HG03460 (cell line): ENCODE data around the gene AKAP13.

Experiments
- ATAC-seq: cut with Tn5 transposase; IDR thresholded peaks from one replicate; pipeline ENCODE4 v1.9.1; 2021; ENCODE audit not compliant: unreplicated experiment

Gene AKAP13

GRCh38 chr15:85592148-85592547, 211.7 kb downstream of the AKAP13 start:
- ATAC-seq, result no peak

GRCh38 chr15:85593809-85594445, 213.5 kb downstream of the AKAP13 start:
- no peak for ATAC-seq

- ATAC-seq, result no peak
Measured at GRCh38 chr15:85595804-85596536, 215.6 kb downstream of the AKAP13 start.

GRCh38 chr15:85597155-85597815, 216.9 kb downstream of the AKAP13 start:
- ATAC-seq, result no peak

DNA sequence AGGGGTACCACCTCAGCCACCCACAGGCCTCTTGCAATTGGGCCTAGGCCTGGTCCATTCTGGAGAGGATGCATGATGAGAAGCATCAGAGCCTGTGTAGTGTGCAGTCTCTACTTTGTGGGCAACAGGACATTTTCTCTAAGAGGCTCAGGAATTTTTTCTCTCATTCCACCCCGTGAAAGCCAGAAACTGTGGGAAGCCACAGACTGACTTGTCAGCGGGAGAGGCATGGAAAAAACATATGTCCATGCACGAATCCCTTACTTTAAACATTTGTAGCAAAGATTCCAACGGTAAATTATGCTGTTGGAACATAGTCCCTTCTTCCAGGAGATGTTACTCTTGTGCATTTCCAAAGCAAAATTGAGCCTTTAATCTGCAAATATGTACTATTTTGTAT, 217.8 kb downstream of the AKAP13 start:
- ATAC-seq, result no peak

DNA sequence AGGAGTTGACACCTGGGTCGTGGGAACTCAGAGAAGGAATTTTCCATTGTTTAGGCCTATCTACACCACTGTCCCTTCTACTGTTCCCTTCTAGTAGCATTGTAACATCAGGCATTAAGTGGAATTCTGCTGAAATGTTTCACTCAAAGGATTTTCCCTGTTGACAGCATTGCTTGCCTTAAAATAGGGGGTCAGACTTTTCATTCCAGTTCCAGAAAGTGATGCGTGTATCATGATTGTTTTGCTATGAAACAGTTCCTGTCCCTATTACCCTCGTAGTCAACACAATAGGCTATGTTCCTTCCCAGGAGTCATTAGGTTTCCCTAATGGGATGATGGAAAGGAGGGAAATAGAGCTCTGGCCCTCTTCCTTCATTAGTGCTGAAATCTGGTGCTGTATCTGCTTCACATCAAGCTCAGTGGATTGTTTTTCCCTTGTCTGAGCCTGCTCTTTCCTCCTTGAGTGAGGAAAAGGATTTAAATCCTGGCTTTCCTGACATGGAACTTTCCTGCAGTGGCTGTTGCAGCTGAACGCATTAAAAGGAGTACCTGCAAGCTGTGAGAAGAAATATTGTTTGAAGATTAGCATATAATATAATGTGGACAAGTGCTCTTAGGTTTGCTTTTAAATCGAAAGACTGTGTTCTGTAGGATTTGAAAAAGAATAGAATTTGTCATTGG, 218.5 kb downstream of the AKAP13 start:
- ATAC-seq, result no peak

DNA sequence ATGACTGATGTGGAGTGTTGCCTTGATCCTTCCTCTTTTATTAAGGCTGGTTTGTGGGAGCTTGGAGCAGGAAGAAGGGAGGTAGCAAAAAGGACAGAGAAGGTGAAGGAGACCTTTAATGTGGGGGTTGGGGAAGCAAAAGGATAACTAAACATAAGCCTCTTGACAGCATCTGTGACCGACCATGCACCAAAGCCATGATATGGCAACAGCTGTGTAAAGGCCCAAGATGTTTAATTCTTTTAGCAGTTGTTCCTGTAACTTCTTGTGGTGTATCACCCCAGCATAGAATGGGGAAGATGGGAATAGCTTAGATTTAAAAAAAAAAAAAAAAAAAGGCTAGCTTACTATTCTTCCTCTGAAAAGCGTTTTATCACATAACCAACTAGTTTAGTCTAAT, 219.6 kb downstream of the AKAP13 start:
- no peak for ATAC-seq

- ATAC-seq, result no peak
Measured at GRCh38 chr15:85603160-85603559, 222.8 kb downstream of the AKAP13 start.

DNA sequence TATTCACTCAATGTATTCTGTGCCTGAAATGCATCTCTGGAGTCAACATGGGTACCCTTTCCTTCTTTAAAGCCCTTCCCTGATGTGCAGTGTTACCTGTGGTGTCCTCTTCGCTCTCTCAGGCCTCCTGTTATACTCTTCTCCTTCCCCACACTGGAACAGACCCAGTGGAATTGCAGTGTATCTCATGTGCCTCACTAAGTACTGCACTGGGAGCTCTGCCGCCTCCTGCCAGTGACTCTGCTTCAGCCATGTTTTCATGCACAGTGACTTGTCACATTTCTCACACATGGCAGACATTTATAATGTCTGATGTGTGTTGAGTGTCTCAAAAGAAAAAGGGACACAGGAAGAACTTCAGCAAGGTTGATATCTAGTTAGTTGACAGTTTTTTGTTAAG, 223.3 kb downstream of the AKAP13 start:
- ATAC-seq, result no peak

DNA sequence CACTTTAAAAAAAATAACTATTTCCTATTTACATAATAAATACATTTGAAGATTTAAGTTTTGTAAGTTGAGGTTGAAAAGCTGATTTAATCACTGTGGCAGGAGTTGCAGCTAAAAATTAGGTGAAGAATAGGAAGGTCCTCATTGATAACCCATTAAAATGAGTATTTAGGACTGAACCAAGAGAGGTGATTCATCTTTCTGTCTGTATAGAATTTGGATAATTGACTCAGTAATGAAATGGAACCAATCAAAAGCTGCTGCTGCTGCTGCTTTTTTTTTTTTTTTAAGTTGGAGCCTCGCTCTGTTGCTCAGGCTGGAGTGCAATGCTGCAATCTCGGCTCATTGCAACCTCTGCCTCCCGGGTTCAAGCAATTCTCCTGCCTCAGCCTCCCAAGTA, 223.8 kb downstream of the AKAP13 start:
- ATAC-seq, result no peak

DNA sequence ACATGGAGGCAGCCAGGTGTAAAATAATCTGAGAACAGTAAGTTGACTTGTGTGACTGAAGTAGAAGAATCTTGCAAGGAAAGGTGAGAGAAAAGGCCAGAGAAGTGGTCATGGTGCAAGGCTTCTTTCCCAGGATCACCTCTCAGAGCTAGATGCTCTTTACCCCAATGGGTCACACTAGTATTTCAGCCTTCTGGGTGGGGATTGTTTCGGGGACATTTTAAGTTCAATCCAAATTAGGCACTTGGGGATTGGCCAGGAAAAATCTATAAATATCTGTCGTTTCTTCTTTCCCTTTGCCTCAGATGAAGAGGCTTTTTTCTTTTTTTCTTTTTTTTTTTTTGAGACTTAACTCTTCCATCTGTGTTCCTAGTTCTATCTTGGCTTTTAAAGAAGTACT, 226.3 kb downstream of the AKAP13 start:
- no peak for ATAC-seq

DNA sequence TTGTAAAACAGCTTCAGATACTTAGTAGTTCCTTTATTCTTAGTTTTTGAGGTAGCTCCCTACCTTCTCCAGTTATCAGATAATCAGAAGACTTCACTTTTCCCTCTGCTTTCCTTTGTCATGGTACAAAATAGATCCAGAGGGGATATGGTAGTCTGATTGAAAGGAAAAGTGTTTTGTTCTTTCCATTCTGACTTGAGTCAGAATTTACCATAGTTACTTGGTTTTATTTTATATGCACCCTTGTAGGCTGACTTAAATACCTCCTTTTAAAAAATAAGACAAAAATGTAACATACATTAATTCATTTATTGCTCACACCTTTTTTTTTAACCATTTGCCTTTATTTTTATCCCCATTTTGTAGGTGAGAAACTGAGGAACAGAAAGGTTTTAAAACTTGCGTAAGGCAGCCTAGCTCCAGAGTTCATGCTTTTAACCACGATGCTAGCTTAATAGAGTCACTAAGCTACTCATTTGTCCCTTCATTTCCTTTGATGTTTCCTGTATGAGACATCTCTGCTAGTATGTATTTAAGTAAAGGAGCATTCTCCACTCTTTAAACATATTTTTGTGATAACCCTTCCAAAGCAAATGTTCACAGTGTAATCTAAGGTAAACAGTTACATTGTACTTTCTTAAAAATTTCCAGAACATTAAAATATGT, 226.9 kb downstream of the AKAP13 start:
- ATAC-seq, result no peak

GRCh38 chr15:85607842-85608241, 227.4 kb downstream of the AKAP13 start:
- ATAC-seq, result no peak

GRCh38 chr15:85609492-85609891, 229.1 kb downstream of the AKAP13 start:
- ATAC-seq, result no peak

GRCh38 chr15:85611361-85611760, 231.0 kb downstream of the AKAP13 start:
- no peak for ATAC-seq

DNA sequence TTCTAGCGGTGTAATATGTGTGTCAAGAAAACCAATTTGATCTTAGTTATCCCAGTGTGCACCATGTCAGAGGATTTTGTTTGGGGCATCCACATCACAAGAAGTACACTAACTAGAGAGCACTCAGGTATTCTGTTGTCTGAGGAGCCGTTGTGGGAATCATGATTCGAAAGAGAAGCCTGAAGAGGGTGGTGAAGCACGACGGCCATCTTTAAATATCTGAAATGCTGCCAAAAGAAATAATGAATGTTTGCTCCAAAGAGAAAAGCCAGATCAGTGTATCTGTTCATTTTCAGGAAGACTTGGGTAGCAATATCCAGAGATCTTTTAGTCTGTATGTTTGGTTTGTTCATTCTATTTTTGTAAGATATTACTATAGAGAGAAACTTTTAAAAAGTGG, 233.7 kb downstream of the AKAP13 start:
- no peak for ATAC-seq

- peak; percentile 65 for ATAC-seq
Measured at GRCh38 chr15:85615930-85616329, 235.5 kb downstream of the AKAP13 start.

DNA sequence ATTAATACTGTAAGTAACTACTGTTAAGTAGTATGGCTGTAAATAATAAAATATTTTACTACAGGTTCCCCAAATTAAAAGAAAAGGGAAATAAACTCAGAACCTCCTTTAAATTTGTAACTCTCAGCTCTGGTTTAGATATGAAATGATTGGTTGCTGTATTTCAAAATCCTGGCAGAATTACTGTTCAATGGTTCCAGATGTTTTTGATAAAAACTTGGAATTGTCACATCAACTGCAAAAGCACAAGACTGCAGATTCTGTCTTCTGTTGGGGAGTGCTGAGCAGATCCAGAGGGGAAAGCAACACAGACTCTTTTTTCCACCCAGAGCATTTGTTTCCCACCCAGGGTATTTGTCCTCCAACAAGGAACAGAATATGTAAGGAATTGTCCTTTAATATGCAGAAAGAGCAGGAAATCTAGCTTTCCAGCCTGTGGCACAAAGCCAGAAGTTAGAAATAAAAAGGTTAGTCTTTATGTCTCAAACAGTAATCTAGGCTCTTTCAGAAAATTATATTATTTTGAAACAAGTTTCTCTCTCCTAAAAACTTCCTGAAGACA, 236.2 kb downstream of the AKAP13 start:
- ATAC-seq, result no peak

DNA sequence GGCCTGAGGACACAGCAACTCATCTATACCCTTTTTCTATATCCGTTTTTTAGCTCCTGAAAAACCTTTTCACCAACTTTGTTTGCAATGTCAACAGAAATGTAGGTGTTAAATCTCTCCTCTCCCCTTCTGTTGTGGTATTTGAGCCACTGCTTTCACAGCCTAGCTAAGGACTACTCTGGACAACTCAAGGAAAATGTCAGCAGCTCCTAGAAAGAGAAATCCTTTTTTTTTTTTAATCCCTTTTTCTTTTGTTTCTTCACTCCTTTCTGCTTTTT, 237.8 kb downstream of the AKAP13 start:
- no peak for ATAC-seq

DNA sequence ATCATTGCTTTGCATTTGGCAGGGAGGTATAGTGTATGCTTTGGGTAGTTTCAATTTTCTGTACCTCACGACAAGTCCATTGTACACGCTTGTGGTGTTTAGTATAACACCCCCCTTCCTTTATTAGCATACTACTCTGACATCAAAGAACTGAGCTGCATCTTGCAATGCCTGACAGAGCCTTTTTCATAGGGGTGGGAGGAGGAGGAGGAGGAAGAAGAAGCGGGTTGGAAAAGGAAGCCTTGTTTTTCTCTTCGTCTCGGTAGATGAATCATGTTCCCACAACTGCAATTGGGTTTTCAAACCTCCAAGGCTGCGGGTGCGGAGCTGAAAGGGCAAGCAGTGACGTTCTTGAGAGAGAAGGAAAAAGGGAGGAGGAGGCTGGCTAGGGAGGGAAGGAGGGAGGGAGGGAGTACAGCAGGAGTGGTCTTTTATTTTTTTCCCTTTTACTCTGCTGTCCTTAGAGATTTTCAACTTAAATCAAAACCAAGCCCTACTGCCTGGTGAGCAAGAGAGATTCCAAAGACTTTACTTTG, 238.6 kb downstream of the AKAP13 start:
- no peak for ATAC-seq
